Measurements from ENCODE around the gene FLRT2. TPM values are rescaled to one million over a fixed set of nuclear protein-coding genes. Genes with fewer than 3 reads are reported as not detected.

FLRT2 gene
- total and polyA plus RNA-seq, 10 of the 15 experiments (the other 5 are each of a cell fraction or from before 2014, with no cell fraction given): 0.03 to 0.13 TPM; not detected in 8

DNA sequence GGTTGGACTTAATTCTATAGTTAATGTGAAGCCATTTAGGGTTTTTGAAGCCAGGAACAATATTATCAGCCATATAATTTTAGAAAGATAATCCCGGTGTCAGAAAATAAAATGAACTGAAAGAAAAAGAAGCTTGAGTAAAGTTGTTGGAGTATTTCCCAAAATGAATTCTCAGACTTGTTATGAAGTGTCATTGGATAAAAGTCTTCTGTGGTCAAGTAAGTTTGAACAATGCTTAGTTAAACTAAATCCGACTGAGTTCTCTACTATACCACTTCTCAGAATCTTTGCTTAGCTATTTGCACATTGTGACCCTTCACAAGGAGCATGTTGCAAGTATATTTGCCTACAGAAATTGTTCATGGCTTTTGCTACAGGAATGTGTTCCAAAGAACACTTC is 17.5 kb upstream of the FLRT2 start (continued):
- TF ChIP-seq, protein P1, sequence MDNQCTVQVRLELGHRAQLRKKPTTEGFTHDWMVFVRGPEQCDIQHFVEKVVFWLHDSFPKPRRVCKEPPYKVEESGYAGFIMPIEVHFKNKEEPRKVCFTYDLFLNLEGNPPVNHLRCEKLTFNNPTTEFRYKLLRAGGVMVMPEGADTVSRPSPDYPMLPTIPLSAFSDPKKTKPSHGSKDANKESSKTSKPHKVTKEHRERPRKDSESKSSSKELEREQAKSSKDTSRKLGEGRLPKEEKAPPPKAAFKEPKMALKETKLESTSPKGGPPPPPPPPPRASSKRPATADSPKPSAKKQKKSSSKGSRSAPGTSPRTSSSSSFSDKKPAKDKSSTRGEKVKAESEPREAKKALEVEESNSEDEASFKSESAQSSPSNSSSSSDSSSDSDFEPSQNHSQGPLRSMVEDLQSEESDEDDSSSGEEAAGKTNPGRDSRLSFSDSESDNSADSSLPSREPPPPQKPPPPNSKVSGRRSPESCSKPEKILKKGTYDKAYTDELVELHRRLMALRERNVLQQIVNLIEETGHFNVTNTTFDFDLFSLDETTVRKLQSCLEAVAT (IDR thresholded peaks at IDR 0.05): no peak
- TF ChIP-seq KAT2A (conservative IDR thresholded peaks at IDR 0.05; ENCODE audit: control insufficient read depth, low read depth, low read length): no peak
- no peak for TF ChIP-seq SMAD1 (IDR thresholded peaks at IDR 0.05; ENCODE audit: low read depth, partially characterized antibody)
- TF ChIP-seq EZH2 (IDR thresholded peaks at IDR 0.05; ENCODE audit: borderline replicate concordance, control insufficient read depth, low read depth, low read length): no peak
- TF ChIP-seq MYC (IDR thresholded peaks at IDR 0.05; ENCODE audit: insufficient read depth, insufficient read length, insufficient replicate concordance, low read length, severe bottlenecking): no peak
- TF ChIP-seq, protein P2, sequence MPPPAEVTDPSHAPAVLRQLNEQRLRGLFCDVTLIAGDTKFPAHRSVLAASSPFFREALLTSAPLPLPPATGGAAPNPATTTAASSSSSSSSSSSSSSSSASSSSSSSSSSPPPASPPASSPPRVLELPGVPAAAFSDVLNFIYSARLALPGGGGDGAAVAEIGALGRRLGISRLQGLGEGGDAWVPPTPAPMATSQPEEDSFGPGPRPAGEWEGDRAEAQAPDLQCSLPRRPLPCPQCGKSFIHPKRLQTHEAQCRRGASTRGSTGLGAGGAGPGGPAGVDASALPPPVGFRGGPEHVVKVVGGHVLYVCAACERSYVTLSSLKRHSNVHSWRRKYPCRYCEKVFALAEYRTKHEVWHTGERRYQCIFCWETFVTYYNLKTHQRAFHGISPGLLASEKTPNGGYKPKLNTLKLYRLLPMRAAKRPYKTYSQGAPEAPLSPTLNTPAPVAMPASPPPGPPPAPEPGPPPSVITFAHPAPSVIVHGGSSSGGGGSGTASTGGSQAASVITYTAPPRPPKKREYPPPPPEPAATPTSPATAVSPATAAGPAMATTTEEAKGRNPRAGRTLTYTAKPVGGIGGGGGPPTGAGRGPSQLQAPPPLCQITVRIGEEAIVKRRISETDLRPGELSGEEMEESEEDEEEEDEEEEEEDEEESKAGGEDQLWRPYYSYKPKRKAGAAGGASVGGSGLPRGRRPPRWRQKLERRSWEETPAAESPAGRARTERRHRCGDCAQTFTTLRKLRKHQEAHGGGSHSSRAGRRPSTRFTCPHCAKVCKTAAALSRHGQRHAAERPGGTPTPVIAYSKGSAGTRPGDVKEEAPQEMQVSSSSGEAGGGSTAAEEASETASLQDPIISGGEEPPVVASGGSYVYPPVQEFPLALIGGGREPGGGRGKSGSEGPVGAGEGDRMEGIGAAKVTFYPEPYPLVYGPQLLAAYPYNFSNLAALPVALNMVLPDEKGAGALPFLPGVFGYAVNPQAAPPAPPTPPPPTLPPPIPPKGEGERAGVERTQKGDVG (CRISPR knock-in tag; IDR thresholded peaks at IDR 0.05): no peak
- TF ChIP-seq DPF2 (IDR thresholded peaks at IDR 0.05): no peak

DNA sequence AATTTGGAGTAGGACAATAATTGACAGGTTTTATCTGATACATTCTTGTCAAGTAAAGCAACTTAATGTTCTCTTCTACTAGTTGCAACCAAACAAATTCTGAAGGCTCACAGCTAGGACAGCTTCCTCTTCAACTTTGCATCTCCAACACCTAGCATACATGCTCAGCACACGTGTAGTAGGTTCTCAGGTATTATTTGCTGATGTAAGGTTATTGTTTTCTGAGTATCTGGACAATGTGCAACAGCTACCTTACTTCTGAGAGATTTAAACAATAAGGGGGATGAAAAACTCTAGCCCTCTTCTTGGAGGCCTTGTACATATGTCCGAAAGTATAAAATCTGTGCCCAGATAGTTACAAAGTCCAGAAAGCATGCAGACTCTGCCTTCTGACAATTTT is 15.5 kb upstream of the FLRT2 start:
- Histone ChIP-seq H3K4me1 (ENCODE audit: control insufficient read depth, insufficient read depth, low read length) (no peaks in the 10 kb centered on the region), H3K27me3 (replicated peaks in 1 of 2; ENCODE audit: control insufficient read depth in 2 of 2, insufficient read depth in 2 of 2, low read length in 1 of 2) (no peaks in the 10 kb centered on the region), H4K20me1 (ENCODE audit: control insufficient read depth, insufficient read depth) (no peaks in the 10 kb centered on the region), H3K9ac (ENCODE audit: control insufficient read depth, insufficient read depth, low read length) (no peak overlapping the region), H3K79me2 (ENCODE audit: control insufficient read depth, insufficient read depth, low read length) (no peaks in the 10 kb centered on the region), H3K27ac (ENCODE audit: control insufficient read depth, insufficient read depth) (no peak overlapping the region), H2AFZ (ENCODE audit: control insufficient read depth, low read depth, low read length) (no peak overlapping the region), H3K9me3 (replicated peaks; ENCODE audit: control insufficient read depth, insufficient read depth, low read length) (no peaks in the 10 kb centered on the region), H3K36me3 (ENCODE audit: control insufficient read depth in 2 of 2, insufficient read depth in 2 of 2, low read length in 1 of 2) (no peaks in the 10 kb centered on the region), H3K4me3 (no peak overlapping the region), H3K4me2 (ENCODE audit: control insufficient read depth, insufficient read depth) (no peak overlapping the region)
- POLR2A ChIA-PET: no interaction called here
- RAD21 ChIA-PET (ENCODE audit: unreplicated experiment): no interaction called here
- DNase-seq (ENCODE audit: low read depth, low spot score): no peak
- in situ Hi-C loops (cut with MboI): no loop called here
- FAIRE-seq: peak; percentile 59
- no TSS peak for BruUV-seq (replicated peaks)
- ATAC-seq: no peak
- WGBS (ENCODE audit: insufficient coverage, insufficient replicate concordance, low lambda C conversion rate, missing lambda C conversion rate): 33% methylated on average over 2 of the region's 2 CpGs
- SMC1A ChIA-PET (ENCODE audit: uncharacterized antibody, unreplicated experiment): no interaction called here
- CTCF ChIA-PET: no interaction called here
- intact Hi-C loops (cut with micrococcal nuclease; ENCODE audit: unreplicated experiment): no loop called here
- TF ChIP-seq SMAD5 (IDR thresholded peaks at IDR 0.05; ENCODE audit: low read depth): no peak
- TF ChIP-seq NFXL1 (IDR thresholded peaks at IDR 0.05; ENCODE audit: borderline replicate concordance): no peak
- TF ChIP-seq KAT2A (conservative IDR thresholded peaks at IDR 0.05; ENCODE audit: control insufficient read depth, low read depth, low read length): no peak
- TF ChIP-seq SP1 (IDR thresholded peaks at IDR 0.05; ENCODE audit: low read depth, low read length): no peak
- TF ChIP-seq RAD21 (IDR thresholded peaks at IDR 0.05; ENCODE audit: insufficient read depth, low read depth, low read length): no peak
- TF ChIP-seq, protein P3, sequence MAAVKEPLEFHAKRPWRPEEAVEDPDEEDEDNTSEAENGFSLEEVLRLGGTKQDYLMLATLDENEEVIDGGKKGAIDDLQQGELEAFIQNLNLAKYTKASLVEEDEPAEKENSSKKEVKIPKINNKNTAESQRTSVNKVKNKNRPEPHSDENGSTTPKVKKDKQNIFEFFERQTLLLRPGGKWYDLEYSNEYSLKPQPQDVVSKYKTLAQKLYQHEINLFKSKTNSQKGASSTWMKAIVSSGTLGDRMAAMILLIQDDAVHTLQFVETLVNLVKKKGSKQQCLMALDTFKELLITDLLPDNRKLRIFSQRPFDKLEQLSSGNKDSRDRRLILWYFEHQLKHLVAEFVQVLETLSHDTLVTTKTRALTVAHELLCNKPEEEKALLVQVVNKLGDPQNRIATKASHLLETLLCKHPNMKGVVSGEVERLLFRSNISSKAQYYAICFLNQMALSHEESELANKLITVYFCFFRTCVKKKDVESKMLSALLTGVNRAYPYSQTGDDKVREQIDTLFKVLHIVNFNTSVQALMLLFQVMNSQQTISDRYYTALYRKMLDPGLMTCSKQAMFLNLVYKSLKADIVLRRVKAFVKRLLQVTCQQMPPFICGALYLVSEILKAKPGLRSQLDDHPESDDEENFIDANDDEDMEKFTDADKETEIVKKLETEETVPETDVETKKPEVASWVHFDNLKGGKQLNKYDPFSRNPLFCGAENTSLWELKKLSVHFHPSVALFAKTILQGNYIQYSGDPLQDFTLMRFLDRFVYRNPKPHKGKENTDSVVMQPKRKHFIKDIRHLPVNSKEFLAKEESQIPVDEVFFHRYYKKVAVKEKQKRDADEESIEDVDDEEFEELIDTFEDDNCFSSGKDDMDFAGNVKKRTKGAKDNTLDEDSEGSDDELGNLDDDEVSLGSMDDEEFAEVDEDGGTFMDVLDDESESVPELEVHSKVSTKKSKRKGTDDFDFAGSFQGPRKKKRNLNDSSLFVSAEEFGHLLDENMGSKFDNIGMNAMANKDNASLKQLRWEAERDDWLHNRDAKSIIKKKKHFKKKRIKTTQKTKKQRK (IDR thresholded peaks at IDR 0.05; ENCODE audit: low read depth, low read length): no peak
- no peak for TF ChIP-seq SRF (IDR thresholded peaks at IDR 0.05; ENCODE audit: low read depth in 2 of 2, low read length in 2 of 2)
- TF ChIP-seq CHD4 (IDR thresholded peaks at IDR 0.05): no peak
- TF ChIP-seq ZNF274 (IDR thresholded peaks at IDR 0.05; ENCODE audit: insufficient read depth, insufficient read length): no peak
- no peak for TF ChIP-seq NFYB (IDR thresholded peaks at IDR 0.05; ENCODE audit: insufficient read depth, low read depth, low read length)

All from GM12878 (cell line).